Hepatocyte (in vitro differentiated cells): ENCODE measurements around the gene NCAPD2. TPM values are rescaled to one million over a fixed set of nuclear protein-coding genes. Genes with fewer than 3 reads are reported as not detected.

Source experiments
- DNase-seq: peaks from one replicate; pipeline ENCODE4 v3.0.0-alpha.2; 2016; ENCODE audit warnings: low spot score
- H2AFZ ChIP-seq: fragments of 200-600 bp; sonication (generic); 2 replicates; pipeline ENCODE4 v1.6.0; 2016; ENCODE audit warnings: antibody characterized with exemption, mild to moderate bottlenecking
- H3K27ac ChIP-seq: fragments of 200-600 bp; sonication (generic); 2 replicates; pipeline ENCODE4 v1.5.1; 2016; ENCODE audit warnings: mild to moderate bottlenecking
- H3K27me3 ChIP-seq: fragments of 200-600 bp; sonication (generic); 2 replicates; pipeline ENCODE4 v1.6.1; 2016
- H3K36me3 ChIP-seq: fragments of 200-600 bp; sonication (generic); replicated peaks from 2 replicates; pipeline ENCODE4 v1.5.1; 2016; ENCODE audit warnings: low read depth; ENCODE audit not compliant: insufficient read depth
- H3K4me1 ChIP-seq: fragments of 200-600 bp; sonication (generic); 2 replicates; pipeline ENCODE4 v1.5.1; 2016; ENCODE audit warnings: mild to moderate bottlenecking, moderate library complexity; ENCODE audit not compliant: insufficient read depth
- H3K4me2 ChIP-seq: fragments of 200-600 bp; sonication (generic); 2 replicates; pipeline ENCODE4 v1.6.0; 2016
- H3K4me3 ChIP-seq: fragments of 200-600 bp; sonication (generic); 2 replicates; pipeline ENCODE4 v1.5.1; 2016; ENCODE audit warnings: mild to moderate bottlenecking
- H3K79me2 ChIP-seq: fragments of 200-600 bp; sonication (generic); 2 replicates; pipeline ENCODE4 v1.6.0; 2017; ENCODE audit warnings: mild to moderate bottlenecking
- H3K9me2 ChIP-seq: fragments of 200-600 bp; sonication (generic); replicated peaks from 2 replicates; pipeline ENCODE4 v1.6.0; 2017; ENCODE audit warnings: mild to moderate bottlenecking; ENCODE audit not compliant: insufficient read depth
- H3K9me3 ChIP-seq: fragments of 200-600 bp; sonication (generic); 2 replicates; pipeline ENCODE4 v1.5.1; 2016; ENCODE audit warnings: low read depth, mild to moderate bottlenecking
- H4K20me1 ChIP-seq: fragments of 200-600 bp; sonication (generic); 2 replicates; pipeline ENCODE4 v1.6.0; 2016; ENCODE audit warnings: mild to moderate bottlenecking; ENCODE audit not compliant: insufficient read depth, poor library complexity, severe bottlenecking
- CTCF ChIP-seq: fragments of 200-600 bp; sonication (generic); IDR thresholded peaks from 2 replicates; pipeline ENCODE4 v1.5.1; 2016; ENCODE audit warnings: antibody characterized with exemption, mild to moderate bottlenecking; ENCODE audit not compliant: poor library complexity
- EZH2 ChIP-seq: fragments of 200-600 bp; sonication (generic); IDR thresholded peaks from 2 replicates; pipeline ENCODE4 v1.6.1; 2016; ENCODE audit warnings: antibody characterized with exemption, mild to moderate bottlenecking, borderline replicate concordance
- EZH2phosphoT487 ChIP-seq: fragments of 200-600 bp; sonication (generic); IDR thresholded peaks from one replicate; pipeline ENCODE4 v1.6.1; 2018; ENCODE audit warnings: antibody characterized with exemption, mild to moderate bottlenecking, low read depth, moderate library complexity; ENCODE audit not compliant: unreplicated experiment, severe bottlenecking
- WGBS: methylation state at CpG from one replicate; pipeline ENCODE4 v1.1.6; 2016; ENCODE audit warnings: low lambda C conversion rate; ENCODE audit errors: missing lambda C conversion rate; 5-methylcytosine and 5-hydroxymethylcytosine counted together
- polyA plus RNA-seq: library from polyadenylated mRNA; unstranded; fragments of >200 nt; fragmentation: Nextera tagmentation; extraction: Ambion mirVana; gene quantifications from 2 replicates; pipeline ENCODE4 v1.2.1, GENCODE V29; 2016
- total RNA-seq: library from RNA; depleted of rRNA; stranded (reverse); fragments of >200 nt; gene quantifications from 2 replicates; pipeline ENCODE4 v1.2.3, GENCODE V29; 2014

Gene NCAPD2
- total and polyA plus RNA-seq, 2 experiments from 2014 or later: 13.7 to 26.7 TPM

DNA sequence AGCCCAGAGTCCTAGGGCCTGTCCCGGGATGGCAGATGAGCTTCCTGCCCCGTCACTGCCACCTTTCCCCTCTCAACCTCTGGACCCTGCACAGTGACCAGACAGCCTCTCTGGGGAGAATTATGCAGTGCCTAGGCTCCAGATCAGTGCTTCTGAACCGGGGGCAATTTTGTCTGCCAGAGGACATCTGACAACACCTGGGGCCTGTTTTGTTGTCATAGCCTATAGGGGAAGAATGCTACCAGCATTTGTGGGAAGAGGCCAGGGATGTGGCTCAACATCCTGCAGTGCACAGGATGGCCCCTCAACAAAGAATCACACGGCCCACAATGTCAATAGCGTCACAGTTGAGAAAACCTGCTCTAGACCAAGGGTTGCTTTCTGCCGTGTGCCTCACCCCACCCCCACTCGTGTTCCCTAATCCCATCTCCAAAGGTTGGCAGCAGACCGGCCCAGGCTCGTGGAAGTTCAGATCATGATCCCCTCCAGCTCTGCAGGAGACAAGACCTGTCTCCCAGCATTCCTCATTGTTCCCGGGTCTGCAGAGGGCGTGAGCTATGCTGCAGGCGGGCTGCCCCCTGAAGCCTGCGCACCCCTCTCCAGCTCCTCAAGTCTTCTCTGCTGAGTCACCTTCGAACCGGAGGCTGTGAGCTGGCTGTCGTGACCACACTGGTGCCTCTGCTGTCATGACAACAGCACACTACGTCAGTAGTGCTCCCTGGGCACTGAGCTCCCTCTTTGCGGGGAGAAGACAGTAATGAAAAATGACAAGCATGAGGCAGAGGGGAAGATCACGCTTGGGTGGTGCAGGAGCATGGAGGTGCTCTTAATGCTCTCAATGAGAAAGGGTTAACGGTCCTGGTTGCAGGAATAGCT lies 38.4 kb downstream of the NCAPD2 start:
- Histone ChIP-seq H3K4me1 (peaks cover 29% of the 10 kb centered on the region), H2AFZ (no peak overlapping the region), H4K20me1 (peaks cover 28% of the 10 kb centered on the region), H3K9me2 (no peaks in the 10 kb centered on the region), H3K27me3 (no peaks in the 10 kb centered on the region), H3K9me3 (no peaks in the 10 kb centered on the region), H3K27ac (peak overlapping the region; percentile 92), H3K4me3 (no peak overlapping the region), H3K79me2 (peaks cover 39% of the 10 kb centered on the region), H3K36me3 (no peaks in the 10 kb centered on the region), H3K4me2 (peak overlapping the region; percentile 82)
- WGBS: 17% methylated on average over 20 of the region's 20 CpGs
- no peak for TF ChIP-seq EZH2phosphoT487
- peak; percentile 91 for DNase-seq

DNA sequence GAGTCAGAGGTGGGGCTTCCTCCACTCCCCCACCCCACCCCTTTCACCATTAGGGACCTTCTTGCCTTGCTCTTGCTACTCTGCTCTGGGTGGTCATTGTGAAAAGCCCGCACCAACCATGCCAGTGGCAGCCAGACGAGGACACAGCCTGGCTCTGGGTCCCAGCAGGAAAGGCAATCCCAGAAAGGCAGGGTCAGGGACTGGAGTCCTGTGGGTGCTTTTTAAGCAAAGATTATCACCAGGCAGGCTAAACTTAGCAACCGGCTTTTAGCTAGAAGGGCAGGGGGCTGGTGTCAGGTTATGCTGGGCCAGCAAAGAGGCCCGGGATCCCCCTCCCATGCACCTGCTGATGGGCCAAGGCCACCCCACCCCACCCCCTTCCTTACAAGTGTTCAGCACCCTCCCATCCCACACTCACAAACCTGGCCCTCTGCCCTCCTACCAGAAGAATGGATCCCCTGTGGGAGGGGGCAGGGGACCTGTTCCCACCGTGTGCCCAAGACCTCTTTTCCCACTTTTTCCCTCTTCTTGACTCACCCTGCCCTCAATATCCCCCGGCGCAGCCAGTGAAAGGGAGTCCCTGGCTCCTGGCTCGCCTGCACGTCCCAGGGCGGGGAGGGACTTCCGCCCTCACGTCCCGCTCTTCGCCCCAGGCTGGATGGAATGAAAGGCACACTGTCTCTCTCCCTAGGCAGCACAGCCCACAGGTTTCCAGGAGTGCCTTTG lies 39.2 kb downstream of the NCAPD2 start:
- no peaks in the 10 kb centered on the region for H3K36me3 ChIP-seq
- peaks cover 39% of the 10 kb centered on the region for H3K79me2 ChIP-seq
- peaks cover 29% of the 10 kb centered on the region for H3K4me1 ChIP-seq
- H3K9me2 ChIP-seq: no peaks in the 10 kb centered on the region
- H3K9me3 ChIP-seq: no peaks in the 10 kb centered on the region
- peaks cover 35% of the 10 kb centered on the region for H4K20me1 ChIP-seq
- peak; percentile 88 for DNase-seq
- H3K4me3 ChIP-seq: peak overlapping the region; percentile 17
- H3K27ac ChIP-seq: peak overlapping the region; percentile 92
- H3K4me2 ChIP-seq: peak overlapping the region; percentile 82
- H3K27me3 ChIP-seq: no peaks in the 10 kb centered on the region
- peak overlapping the region; percentile 57 for H2AFZ ChIP-seq
- TF ChIP-seq EZH2 (no peak), CTCF (no peak), EZH2phosphoT487 (no peak)
- 2% methylated on average over 13 of the region's 14 CpGs for WGBS

DNA sequence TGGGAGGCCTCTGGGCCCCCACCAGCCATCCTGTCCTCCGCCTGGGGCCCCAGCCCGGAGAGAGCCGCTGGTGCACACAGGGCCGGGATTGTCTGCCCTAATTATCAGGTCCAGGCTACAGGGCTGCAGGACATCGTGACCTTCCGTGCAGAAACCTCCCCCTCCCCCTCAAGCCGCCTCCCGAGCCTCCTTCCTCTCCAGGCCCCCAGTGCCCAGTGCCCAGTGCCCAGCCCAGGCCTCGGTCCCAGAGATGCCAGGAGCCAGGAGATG lies 39.7 kb downstream of the NCAPD2 start:
- peaks cover 40% of the 10 kb centered on the region for H4K20me1 ChIP-seq
- TF ChIP-seq EZH2 (no peak), EZH2phosphoT487 (no peak), CTCF (no peak)
- peak overlapping the region; percentile 17 for H3K4me3 ChIP-seq
- peak overlapping the region; percentile 57 for H2AFZ ChIP-seq
- H3K36me3 ChIP-seq: no peaks in the 10 kb centered on the region
- H3K9me2 ChIP-seq: no peaks in the 10 kb centered on the region
- 0% methylated on average over 3 of the region's 9 CpGs for WGBS
- H3K4me1 ChIP-seq: peaks cover 29% of the 10 kb centered on the region
- H3K9me3 ChIP-seq: no peaks in the 10 kb centered on the region
- H3K79me2 ChIP-seq: peaks cover 39% of the 10 kb centered on the region
- no peaks in the 10 kb centered on the region for H3K27me3 ChIP-seq
- H3K27ac ChIP-seq: peak overlapping the region; percentile 92
- peak overlapping the region; percentile 82 for H3K4me2 ChIP-seq
- no peak for DNase-seq
